HG03460 (cell line): ENCODE data around the gene SDC1.

Source experiments
- ATAC-seq: cut with Tn5 transposase; IDR thresholded peaks from one replicate; pipeline ENCODE4 v1.9.1; 2021; ENCODE audit not compliant: unreplicated experiment

Gene SDC1

GRCh38 chr2:20173064-20173463, 51.9 kb downstream of the SDC1 start:
- no peak for ATAC-seq

DNA sequence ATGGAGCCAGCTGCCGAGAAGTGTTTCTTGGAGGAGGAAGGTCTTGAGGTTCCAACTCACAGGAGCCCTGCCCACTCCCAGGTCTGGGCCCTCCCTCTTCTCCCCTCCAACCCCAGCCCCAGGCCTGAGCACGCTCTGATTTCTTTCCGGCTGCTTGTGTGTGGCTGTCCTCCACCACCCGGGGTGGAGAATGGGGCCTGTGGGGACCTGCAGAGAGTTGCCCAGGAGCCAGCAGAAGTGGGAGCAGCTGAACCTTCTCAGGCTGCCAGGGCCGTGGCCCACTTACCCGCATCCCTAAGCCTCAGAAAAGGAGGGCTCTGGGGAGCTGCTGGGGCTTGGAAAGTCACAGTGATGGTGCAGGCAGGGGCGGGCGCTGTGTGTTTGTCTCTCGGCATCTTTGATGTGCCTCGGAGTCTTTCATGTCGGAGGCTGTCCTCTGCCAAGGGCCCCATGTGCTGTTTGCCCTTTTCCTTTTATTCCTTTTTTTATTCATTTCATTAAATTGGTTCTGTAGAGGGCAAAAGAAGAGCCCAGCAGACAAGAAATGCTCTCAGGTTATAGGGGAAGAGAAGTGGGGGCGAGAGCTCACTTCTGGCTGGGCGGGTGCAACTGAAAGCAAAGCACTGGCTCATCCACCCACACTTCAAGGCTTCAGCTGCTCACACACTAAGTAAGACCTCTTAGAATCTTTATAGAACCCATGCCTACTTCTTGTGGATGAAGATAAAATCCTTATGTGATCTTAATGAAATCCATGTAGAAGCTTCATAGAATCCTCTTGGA, 52.5 kb downstream of the SDC1 start:
- ATAC-seq, result no peak

DNA sequence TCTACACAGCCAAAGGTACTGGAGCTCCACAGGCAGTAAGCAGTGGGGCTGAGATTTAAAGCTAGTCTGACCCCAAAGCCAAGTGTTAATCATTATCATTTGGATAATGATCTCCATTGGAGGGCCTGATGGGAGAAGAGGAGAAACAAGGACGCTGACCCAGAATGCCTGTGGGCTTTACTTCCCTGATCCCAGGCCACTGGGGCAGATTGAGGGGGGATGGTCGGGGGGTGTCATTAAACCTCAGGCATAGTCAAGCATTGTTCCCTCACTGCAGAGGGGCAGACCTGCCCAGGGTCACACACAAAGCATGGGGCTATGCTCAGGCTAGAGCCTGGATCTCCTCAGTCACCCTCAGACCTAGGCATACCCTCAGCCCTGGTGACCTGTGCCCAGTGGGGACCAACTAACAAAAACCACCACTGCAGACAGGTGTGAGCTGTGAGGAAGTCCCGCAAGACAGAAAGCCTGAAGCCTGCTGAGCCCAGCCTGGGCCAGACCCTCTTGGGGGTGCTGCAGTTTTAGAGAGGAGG, 53.4 kb downstream of the SDC1 start:
- ATAC-seq, result no peak

DNA sequence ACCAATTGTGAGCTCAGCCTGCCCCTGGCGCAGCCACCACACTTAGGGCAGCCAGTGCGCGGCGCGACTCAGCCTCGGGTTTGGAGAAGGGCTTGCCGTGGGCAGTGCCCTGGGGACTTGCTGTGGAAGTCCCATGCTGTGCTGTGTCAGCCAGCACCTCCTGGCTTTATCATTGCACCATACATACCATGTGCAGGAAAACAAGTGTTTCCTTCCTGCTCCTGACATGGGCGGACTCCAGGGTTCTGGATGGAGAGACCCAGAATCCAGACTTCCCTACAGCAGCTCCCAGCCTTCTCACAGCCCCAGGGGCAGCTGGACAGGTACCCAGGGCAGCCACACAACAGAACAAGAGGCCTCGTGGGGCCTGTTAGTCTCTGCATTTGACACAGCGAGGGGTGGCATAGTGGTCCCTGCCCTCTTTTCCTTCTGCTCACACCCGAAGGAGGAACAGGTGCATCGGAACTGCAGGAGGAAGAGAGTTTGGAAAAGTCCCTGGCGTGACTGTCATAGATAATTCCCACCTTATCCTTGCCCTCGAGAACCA, 54.2 kb downstream of the SDC1 start:
- no peak for ATAC-seq

DNA sequence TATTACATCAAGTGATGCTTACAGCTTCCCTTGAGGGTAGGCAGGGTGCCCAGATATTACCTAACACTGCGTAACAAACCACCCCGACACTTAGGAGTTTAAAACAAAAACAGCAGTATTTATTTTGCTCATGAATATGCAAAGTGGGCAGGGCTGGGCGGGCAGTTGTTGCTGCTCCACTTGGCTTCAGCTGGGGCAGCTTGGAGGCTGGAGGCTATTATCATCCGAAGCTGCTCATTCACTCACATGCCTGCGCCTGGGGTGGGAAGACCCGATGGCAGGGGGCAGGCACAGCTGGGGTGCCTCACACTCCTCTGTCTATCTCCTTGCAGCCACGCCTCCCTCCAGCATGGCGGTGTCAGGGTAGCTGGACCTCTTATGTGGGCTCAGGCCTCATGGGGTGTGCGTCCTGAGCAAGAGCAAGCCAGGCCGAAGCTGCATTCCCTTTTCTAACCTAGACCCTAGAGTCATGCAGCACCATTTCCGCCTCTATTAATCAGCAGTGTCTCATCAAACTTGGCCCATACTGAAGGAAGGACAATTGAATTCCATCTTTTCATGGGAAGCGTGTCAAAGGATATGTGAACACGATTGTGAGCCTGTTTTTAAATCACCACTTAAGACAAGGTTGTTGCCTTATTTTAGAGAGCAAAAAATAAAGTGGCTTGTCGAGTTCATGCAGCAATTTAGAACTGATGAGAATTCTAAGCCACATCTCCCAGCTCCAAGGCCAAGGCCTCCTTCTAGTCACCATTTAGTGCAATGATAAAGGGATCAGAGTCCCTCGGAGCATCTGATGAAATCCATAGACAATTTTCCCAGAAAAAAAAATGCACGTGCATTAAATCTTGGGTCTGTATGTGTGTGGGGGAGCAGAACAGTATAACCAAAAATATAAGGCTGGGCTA, 54.9 kb downstream of the SDC1 start:
- ATAC-seq, result no peak

GRCh38 chr2:20168727-20169696, 55.9 kb downstream of the SDC1 start:
- no peak for ATAC-seq

DNA sequence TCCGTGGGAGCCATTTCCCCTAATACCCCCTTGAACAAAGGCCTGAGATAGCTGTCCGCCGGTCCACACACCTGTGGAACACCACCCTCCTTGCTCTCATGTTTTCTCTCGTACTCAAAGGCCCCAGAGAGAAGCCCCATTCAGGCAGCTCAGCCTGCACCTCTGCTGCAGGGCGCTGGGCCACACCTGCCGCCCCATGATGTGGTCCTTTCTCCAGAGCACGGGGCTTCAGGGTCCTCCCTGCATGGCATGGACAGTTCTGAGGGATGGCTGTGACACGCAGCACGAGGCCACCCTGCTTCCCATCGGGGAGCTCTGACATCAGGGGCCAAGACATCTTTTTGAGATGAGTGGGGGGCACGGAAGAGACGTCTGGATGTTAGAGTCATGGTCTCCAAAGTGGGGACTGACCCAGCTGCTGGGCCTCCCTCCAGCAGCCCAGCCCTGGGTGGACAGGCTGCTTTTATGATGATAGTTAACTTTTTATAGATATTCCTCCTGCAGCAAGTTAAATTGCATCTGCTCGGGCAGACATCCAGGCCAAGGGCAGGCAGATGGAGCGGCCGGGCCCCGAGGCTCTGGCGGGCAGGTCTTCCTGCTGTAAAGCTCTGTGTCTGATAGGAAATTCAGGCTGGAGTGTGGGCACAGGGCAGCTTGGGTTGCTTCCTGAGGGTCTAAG, 56.7 kb downstream of the SDC1 start:
- no peak for ATAC-seq

GRCh38 chr2:20167356-20167755, 57.6 kb downstream of the SDC1 start:
- no peak for ATAC-seq

- ATAC-seq, result no peak
Measured at GRCh38 chr2:20165677-20166509, 59.0 kb downstream of the SDC1 start.

GRCh38 chr2:20164734-20165478, 60.0 kb downstream of the SDC1 start:
- no peak for ATAC-seq

GRCh38 chr2:20164061-20164733, 60.7 kb downstream of the SDC1 start:
- ATAC-seq, result no peak

- ATAC-seq, result no peak
Measured at GRCh38 chr2:20159411-20160070, 65.4 kb downstream of the SDC1 start.

GRCh38 chr2:20157193-20157891, 67.6 kb downstream of the SDC1 start:
- ATAC-seq, result no peak

- no peak for ATAC-seq
Measured at GRCh38 chr2:20156836-20157192, 68.1 kb downstream of the SDC1 start.

- no peak for ATAC-seq
Measured at GRCh38 chr2:20156076-20156759, 68.7 kb downstream of the SDC1 start.
